Measurements from ENCODE around the gene RASL11B. TPM values are rescaled to one million over a fixed set of nuclear protein-coding genes. Genes with fewer than 3 reads are reported as not detected.

Gene RASL11B
- total RNA-seq, 1 experiment from 2014 or later: 30.0 TPM

- peak overlapping the region in 2 of 3 experiments; percentile 22 to 94; a peak in 3 of 7 replicates for H3K27ac Mint-ChIP-seq
Observed at GRCh38 chr4:52883183-52883621, 21.1 kb downstream of the RASL11B start.

More at GRCh38 chr4:52883183-52883621, 21.1 kb downstream of the RASL11B start:
- peaks cover 3% of the 10 kb centered on the region for H3K27me3 Mint-ChIP-seq (ENCODE audit: low read depth)
- Histone ChIP-seq H4K20me1 (ENCODE audit: control insufficient read depth, insufficient read depth, insufficient read length) (no peaks in the 10 kb centered on the region), H3K23ac (ENCODE audit: insufficient read length, low read depth, low read length) (no peak overlapping the region), H3K27ac (ENCODE audit: insufficient read length, low read depth, low read length) (no peak overlapping the region), H3K14ac (ENCODE audit: insufficient read depth, low read length) (no peak overlapping the region), H2BK120ac (ENCODE audit: low read depth, low read length, poor library complexity, severe bottlenecking) (no peak overlapping the region), H3K18ac (ENCODE audit: insufficient read length, low read depth, low read length) (no peak overlapping the region), H3K9ac (ENCODE audit: extremely low read depth, insufficient read length, low read length) (no peak overlapping the region), H3T11ph (ENCODE audit: low read length) (no peak overlapping the region), H4K91ac (ENCODE audit: insufficient read length, low read depth, low read length) (no peak overlapping the region), H3K79me2 (ENCODE audit: insufficient read depth, low read length) (no peaks in the 10 kb centered on the region), H2BK5ac (ENCODE audit: insufficient read length, low read length) (no peak overlapping the region), H2BK15ac (ENCODE audit: low read depth, low read length) (no peak overlapping the region), H4K8ac (replicated peaks; ENCODE audit: insufficient read length, low read depth, low read length) (no peak overlapping the region), H3K27me3 (ENCODE audit: insufficient read depth, low read length) (no peaks in the 10 kb centered on the region), H3K4ac (ENCODE audit: low read depth, low read length) (no peak overlapping the region), H3K79me1 (ENCODE audit: insufficient read depth, low read depth, low read length, poor library complexity, severe bottlenecking) (no peaks in the 10 kb centered on the region), H2AK5ac (ENCODE audit: insufficient read length, low read length) (no peak overlapping the region), H2BK12ac (ENCODE audit: insufficient read length, low read depth, low read length) (no peak overlapping the region), H3K56ac (ENCODE audit: insufficient read length, low read depth, low read length) (no peak overlapping the region), H3K9me3 (ENCODE audit: control insufficient read depth, low read depth, low read length) (no peaks in the 10 kb centered on the region), H3K4me1 (ENCODE audit: insufficient read depth, low read length) (peaks cover 4% of the 10 kb centered on the region; the same call in 1 of the 2 replicates), H2BK20ac (ENCODE audit: low read depth, low read length, poor library complexity, severe bottlenecking) (no peak overlapping the region), H4K5ac (ENCODE audit: insufficient read length, low read depth, low read length) (no peak overlapping the region), H2AFZ (ENCODE audit: low read length) (no peak overlapping the region), H3K4me2 (ENCODE audit: insufficient read depth, insufficient read length, low read length) (no peak overlapping the region), H3K23me2 (ENCODE audit: insufficient read length, low read depth, low read length, poor library complexity, severe bottlenecking) (no peaks in the 10 kb centered on the region)
- peaks cover 37 to 45% of the 10 kb centered on the region in 2 experiments for H3K4me1 Mint-ChIP-seq
- no CpG with 5 or more reads among the region's 4 CpGs for WGBS (ENCODE audit: extremely low coverage, insufficient read length, low lambda C conversion rate)
- H3K9me3 Mint-ChIP-seq: peaks cover 5 to 16% of the 10 kb centered on the region in 2 experiments
- no peak for TF ChIP-seq CTCF (conservative IDR thresholded peaks at IDR 0.05)
- DNase-seq: no peak
- peaks cover 3 to 21% (median 14%) of the 10 kb centered on the region in 3 experiments for H3K36me3 Mint-ChIP-seq (ENCODE audit: insufficient read depth in 1 of 3, low read depth in 3 of 3)
- H3K4me3 Mint-ChIP-seq: no peak overlapping the region

All from H9 (cell line).